AG10803 (cell line): Measurements from ENCODE around the gene INAFM1.
A peak's percentile ranks its signal among the peaks of the same experiment; 100 is the strongest.

Source experiments
- DNase-seq: peaks from one replicate; pipeline ENCODE4 v3.0.0; 2010; ENCODE audit warnings: low read depth
- H3K4me3 ChIP-seq: 2 replicates; pipeline ENCODE4 v1.5.1; 2011; ENCODE audit warnings: mild to moderate bottlenecking, low read length, control low read depth
- TF ChIP-seq, protein P1 (sequence below): conservative IDR thresholded peaks from 2 replicates; pipeline ENCODE4 v1.5.1; 2011; ENCODE audit warnings: mild to moderate bottlenecking, low read length, control low read depth, inconsistent platforms

INAFM1 gene

DNA sequence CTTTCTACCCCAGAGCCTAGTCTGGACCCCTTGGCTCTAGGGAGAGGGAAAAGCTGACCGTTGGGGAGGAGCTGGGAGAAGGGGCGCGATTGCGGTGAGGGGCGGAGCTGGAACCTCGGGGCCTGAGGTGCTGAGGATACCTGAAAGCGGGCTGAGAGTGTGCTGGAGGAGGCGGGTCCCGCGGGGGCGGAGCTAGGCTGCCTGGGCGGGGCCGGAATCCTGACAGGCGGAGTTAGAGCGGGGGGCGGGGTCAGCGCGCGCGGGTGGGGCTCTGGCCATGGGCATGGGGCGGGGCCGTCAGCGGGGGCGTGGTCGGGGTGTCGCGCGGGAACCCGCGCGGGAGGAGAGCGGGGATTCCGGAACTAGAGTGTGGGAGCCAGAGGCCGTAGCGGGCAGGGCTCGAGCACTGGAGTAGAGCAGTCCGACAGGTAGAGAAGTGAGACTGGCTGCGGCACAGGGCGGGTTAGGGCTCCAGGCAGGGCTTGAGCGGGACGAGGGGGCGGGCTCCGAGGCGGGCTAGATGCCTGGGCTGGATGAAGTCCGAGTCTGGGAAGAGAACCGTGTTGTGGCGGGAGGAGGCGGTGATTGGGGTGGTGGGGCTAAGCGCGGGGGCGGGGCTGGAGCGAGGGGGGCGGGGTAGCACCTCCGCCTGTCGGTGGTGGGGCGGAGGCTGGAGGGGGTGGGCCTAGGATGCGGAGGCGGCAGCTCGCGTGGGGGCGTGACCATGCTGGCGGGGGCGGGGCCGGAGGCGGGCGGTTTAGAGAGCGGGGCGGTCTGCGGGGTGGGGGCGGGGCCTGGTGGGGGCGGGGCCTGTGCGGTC lies at the start of gene INAFM1:
Gene INAFM1, plus strand, starts transcription at position 815 of the 820 bp plus-strand sequence. CDS start 35 bp downstream, outside the sequence.
- TF ChIP-seq, protein P1, sequence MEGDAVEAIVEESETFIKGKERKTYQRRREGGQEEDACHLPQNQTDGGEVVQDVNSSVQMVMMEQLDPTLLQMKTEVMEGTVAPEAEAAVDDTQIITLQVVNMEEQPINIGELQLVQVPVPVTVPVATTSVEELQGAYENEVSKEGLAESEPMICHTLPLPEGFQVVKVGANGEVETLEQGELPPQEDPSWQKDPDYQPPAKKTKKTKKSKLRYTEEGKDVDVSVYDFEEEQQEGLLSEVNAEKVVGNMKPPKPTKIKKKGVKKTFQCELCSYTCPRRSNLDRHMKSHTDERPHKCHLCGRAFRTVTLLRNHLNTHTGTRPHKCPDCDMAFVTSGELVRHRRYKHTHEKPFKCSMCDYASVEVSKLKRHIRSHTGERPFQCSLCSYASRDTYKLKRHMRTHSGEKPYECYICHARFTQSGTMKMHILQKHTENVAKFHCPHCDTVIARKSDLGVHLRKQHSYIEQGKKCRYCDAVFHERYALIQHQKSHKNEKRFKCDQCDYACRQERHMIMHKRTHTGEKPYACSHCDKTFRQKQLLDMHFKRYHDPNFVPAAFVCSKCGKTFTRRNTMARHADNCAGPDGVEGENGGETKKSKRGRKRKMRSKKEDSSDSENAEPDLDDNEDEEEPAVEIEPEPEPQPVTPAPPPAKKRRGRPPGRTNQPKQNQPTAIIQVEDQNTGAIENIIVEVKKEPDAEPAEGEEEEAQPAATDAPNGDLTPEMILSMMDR: no peak
- DNase-seq: peak; percentile 91
- H3K4me3 ChIP-seq: peak within 1 kb of the TSS; percentile 84

DNA sequence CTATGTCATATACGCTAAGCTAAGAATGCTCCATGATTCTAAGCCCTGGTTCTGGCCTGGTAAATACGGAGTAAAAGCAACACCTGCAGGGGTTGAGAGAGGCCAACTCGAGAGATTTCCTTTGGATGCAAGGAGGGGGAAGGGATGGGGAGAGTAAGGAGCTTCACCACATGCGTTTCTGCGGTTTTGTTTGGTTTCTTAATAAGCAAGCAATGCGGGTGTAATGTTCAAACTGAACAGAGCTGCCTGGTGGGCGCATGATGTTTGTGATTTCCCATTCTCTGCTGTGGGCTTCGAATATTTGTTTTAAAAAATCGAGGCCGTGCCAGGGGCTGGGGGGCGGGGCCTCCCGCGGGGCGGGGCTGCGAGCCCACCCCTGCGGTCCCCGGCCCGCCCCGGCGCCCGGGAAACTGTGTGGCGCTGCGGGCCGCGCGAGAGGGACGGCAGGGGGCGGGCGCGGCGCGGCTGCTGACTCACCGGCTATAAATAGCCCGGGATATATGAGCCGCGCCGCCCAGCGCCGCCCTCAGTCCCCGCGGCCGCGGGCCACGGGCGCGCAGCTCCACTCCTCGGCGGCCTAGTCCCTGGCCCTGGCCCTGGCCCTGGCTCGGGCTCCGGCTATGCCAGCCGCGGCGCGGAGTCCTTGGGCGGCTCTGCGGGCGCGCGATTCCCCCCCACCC lies 48.8 kb upstream of the INAFM1 start:
- DNase-seq: peak; percentile 87
- H3K4me3 ChIP-seq: peak overlapping the region; percentile 100
- TF ChIP-seq, protein P1: peak; percentile 0; the same call in 1 of the 2 replicates

DNA sequence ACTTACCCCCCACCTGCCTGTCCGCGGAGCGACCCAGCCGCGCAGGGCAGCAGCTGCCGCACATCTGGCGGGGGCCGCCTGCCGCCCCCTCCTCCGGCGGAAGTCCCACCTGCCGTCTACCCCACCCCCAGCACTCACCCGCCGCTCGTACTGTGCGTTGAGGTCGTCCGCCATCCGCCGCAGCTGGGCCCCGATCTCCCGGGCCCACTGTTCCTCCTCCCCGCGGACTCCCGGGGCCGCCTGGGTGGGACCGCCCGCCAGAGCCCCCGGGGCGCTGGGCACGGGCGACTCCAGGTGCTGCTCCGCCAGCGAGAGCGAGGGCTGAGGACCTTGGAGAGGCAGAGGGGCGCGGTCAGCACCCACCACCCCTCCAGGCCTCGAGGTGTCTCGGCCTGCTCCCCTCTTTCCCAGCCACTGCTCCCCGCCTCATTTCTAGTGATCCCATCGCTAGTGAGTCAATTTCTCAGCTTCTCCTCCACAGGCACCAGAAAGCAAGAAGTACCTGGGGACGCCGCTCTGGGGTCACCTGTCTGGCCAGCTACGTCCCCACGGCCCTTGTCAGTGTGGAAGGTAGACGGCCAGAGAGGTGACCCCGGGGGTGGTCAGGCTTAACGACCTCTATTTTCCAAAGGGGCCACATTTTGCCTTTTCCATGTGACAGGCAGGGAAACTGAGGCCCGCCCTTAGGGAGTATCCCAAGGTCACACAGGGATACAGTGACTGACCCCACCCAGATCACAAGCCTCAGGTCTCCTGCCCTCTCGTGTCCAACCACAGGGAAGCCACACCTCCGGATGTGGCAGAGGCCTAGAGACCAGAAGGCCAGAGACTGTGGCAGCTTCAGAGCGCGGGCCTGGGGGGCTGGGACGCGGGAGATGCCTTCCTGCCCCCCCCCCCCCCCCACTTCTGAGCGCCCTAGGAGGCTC lies 48.0 kb upstream of the INAFM1 start:
- TF ChIP-seq, protein P1: 0 out of 2 replicates have a peak, but pooled peaks have one; percentile 7
- peak overlapping the region; percentile 100 for H3K4me3 ChIP-seq
- peak; percentile 93 for DNase-seq

GRCh38 chr19:47227352-47228167 lies 47.1 kb upstream of the INAFM1 start:
- TF ChIP-seq, protein P1: no peak; the same call in 1 of the 2 replicates
- peak overlapping the region; percentile 100 for H3K4me3 ChIP-seq
- peak; percentile 97 for DNase-seq

DNA sequence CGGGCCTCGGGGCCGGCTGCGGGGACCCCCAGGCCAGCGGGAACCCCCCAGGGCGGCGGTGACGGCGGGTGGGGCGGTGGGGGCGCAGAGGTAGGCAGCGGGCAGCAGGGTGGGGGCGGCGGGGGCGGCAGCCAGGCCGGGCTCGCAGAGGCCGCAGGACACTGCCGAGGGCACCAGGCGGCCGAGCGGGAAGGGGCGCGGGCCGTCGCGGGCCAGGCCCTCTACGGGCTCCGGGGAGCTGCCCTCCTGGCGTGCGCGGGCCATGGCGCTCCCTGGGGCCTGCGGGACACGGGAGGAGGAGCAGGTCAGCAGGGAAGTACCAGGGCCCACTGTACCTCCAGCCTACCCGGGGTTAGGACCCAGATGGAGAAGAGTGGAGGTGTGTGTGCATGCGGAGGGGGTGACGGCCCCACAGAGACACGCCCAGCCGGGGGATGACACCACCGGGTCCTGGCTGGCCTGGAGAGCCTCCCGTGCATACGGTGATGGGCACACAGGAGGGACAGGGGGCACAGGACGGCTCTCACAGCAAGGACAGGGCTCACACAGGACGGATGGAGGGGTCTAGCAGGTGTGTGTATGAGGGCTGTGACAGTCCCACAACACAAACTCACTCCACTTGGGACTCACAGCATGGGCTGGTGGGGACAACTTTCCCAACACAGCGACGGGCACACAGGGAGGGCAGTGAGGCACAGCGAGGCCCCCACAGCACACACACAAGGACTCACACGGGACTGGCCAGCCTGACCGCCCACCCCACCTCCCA lies 46.3 kb upstream of the INAFM1 start:
- TF ChIP-seq, protein P1: no peak
- peak overlapping the region; percentile 100 for H3K4me3 ChIP-seq
- peak; percentile 48 for DNase-seq
